Measurements from ENCODE around the gene LIMS4.
"Not testable (repeated sequence)": the region's sequence is repeated elsewhere in the genome, so short reads cannot be mapped to it uniquely, and the experiment has no call there.

The LIMS4 gene

GRCh38 chr2:110482697-110483096 is 10.1 kb upstream of the LIMS4 start:
- not testable (repeated sequence) for H3K36me3 ChIP-seq (ENCODE audit: control insufficient read depth, insufficient read depth, low read length); H3K4me1 ChIP-seq (ENCODE audit: control insufficient read depth, low read depth, low read length); H4K5ac ChIP-seq (ENCODE audit: low read length); H3K4me3 ChIP-seq (ENCODE audit: low read length); H3K56ac ChIP-seq (ENCODE audit: low read length); H3K79me1 ChIP-seq (ENCODE audit: low read length); H3K4ac ChIP-seq (ENCODE audit: low read depth, low read length); DNase-seq; H3K79me2 ChIP-seq (ENCODE audit: control insufficient read depth, insufficient read depth, low read length); H2BK120ac ChIP-seq (ENCODE audit: low read depth, low read length); H2AK5ac ChIP-seq (ENCODE audit: low read length); H3K9ac ChIP-seq (ENCODE audit: low read length); H3K18ac ChIP-seq (ENCODE audit: low read length); H2BK5ac ChIP-seq (ENCODE audit: low read length); H3K23ac ChIP-seq (ENCODE audit: low read length); H3K4me2 ChIP-seq (ENCODE audit: low read length); H2BK15ac ChIP-seq (replicated peaks; ENCODE audit: low read depth); H4K8ac ChIP-seq (ENCODE audit: low read depth, low read length); H3K27ac ChIP-seq (ENCODE audit: low read depth, low read length); H3K27me3 ChIP-seq (ENCODE audit: insufficient read depth, low read length, poor library complexity)
- no CpG with 5 or more reads among the region's 4 CpGs for WGBS (ENCODE audit: extremely low coverage, insufficient coverage, low lambda C conversion rate)

GRCh38 chr2:110481200-110481599 is 8.6 kb upstream of the LIMS4 start:
- H3K4me2 ChIP-seq (ENCODE audit: low read length); H2BK120ac ChIP-seq (ENCODE audit: low read depth, low read length); H3K36me3 ChIP-seq (ENCODE audit: control insufficient read depth, insufficient read depth, low read length); H3K27ac ChIP-seq (ENCODE audit: low read depth, low read length); H4K5ac ChIP-seq (ENCODE audit: low read length); H2BK15ac ChIP-seq (replicated peaks; ENCODE audit: low read depth); H3K79me2 ChIP-seq (ENCODE audit: control insufficient read depth, insufficient read depth, low read length); H3K4me3 ChIP-seq (ENCODE audit: low read length); H2AK5ac ChIP-seq (ENCODE audit: low read length); H2BK5ac ChIP-seq (ENCODE audit: low read length); H3K79me1 ChIP-seq (ENCODE audit: low read length); H3K4me1 ChIP-seq (ENCODE audit: control insufficient read depth, low read depth, low read length); H3K23ac ChIP-seq (ENCODE audit: low read length); H3K9ac ChIP-seq (ENCODE audit: low read length); H4K8ac ChIP-seq (ENCODE audit: low read depth, low read length); DNase-seq; H3K56ac ChIP-seq (ENCODE audit: low read length); H3K27me3 ChIP-seq (ENCODE audit: insufficient read depth, low read length, poor library complexity); H3K18ac ChIP-seq (ENCODE audit: low read length); H3K4ac ChIP-seq (ENCODE audit: low read depth, low read length): not testable (repeated sequence)
- no CpG with 5 or more reads among the region's 3 CpGs for WGBS (ENCODE audit: extremely low coverage, insufficient coverage, low lambda C conversion rate)

- H2BK120ac ChIP-seq (ENCODE audit: low read depth, low read length); H2BK5ac ChIP-seq (ENCODE audit: low read length); H3K56ac ChIP-seq (ENCODE audit: low read length); H3K4me2 ChIP-seq (ENCODE audit: low read length); H4K8ac ChIP-seq (ENCODE audit: low read depth, low read length); H3K4ac ChIP-seq (ENCODE audit: low read depth, low read length); H3K9ac ChIP-seq (ENCODE audit: low read length); H3K79me1 ChIP-seq (ENCODE audit: low read length); H3K4me1 ChIP-seq (ENCODE audit: control insufficient read depth, low read depth, low read length); H3K18ac ChIP-seq (ENCODE audit: low read length); H3K79me2 ChIP-seq (ENCODE audit: control insufficient read depth, insufficient read depth, low read length); H2AK5ac ChIP-seq (ENCODE audit: low read length); DNase-seq; H3K4me3 ChIP-seq (ENCODE audit: low read length); H2BK15ac ChIP-seq (replicated peaks; ENCODE audit: low read depth); H3K27me3 ChIP-seq (ENCODE audit: insufficient read depth, low read length, poor library complexity); H3K27ac ChIP-seq (ENCODE audit: low read depth, low read length); H3K23ac ChIP-seq (ENCODE audit: low read length); H3K36me3 ChIP-seq (ENCODE audit: control insufficient read depth, insufficient read depth, low read length); H4K5ac ChIP-seq (ENCODE audit: low read length): not testable (repeated sequence)
- no CpG with 5 or more reads among the region's 4 CpGs for WGBS (ENCODE audit: extremely low coverage, insufficient coverage, low lambda C conversion rate)
These were observed 7.5 kb upstream of the LIMS4 start for GRCh38 chr2:110480084-110480483.

GRCh38 chr2:110477370-110477769 is 4.8 kb upstream of the LIMS4 start:
- not testable (repeated sequence) for H3K23ac ChIP-seq (ENCODE audit: low read length); H4K8ac ChIP-seq (ENCODE audit: low read depth, low read length); H4K5ac ChIP-seq (ENCODE audit: low read length); H3K4ac ChIP-seq (ENCODE audit: low read depth, low read length); H3K56ac ChIP-seq (ENCODE audit: low read length); H3K4me3 ChIP-seq (ENCODE audit: low read length); H2BK120ac ChIP-seq (ENCODE audit: low read depth, low read length); H3K18ac ChIP-seq (ENCODE audit: low read length); H3K79me2 ChIP-seq (ENCODE audit: control insufficient read depth, insufficient read depth, low read length); H3K27me3 ChIP-seq (ENCODE audit: insufficient read depth, low read length, poor library complexity); H2AK5ac ChIP-seq (ENCODE audit: low read length); H3K79me1 ChIP-seq (ENCODE audit: low read length); H2BK5ac ChIP-seq (ENCODE audit: low read length); H3K9ac ChIP-seq (ENCODE audit: low read length); H3K4me2 ChIP-seq (ENCODE audit: low read length); H3K36me3 ChIP-seq (ENCODE audit: control insufficient read depth, insufficient read depth, low read length); H3K4me1 ChIP-seq (ENCODE audit: control insufficient read depth, low read depth, low read length); H3K27ac ChIP-seq (ENCODE audit: low read depth, low read length); H2BK15ac ChIP-seq (replicated peaks; ENCODE audit: low read depth); DNase-seq
- no CpG with 5 or more reads among the region's 7 CpGs for WGBS (ENCODE audit: extremely low coverage, insufficient coverage, low lambda C conversion rate)

- H3K27ac ChIP-seq (ENCODE audit: low read depth, low read length); H2AK5ac ChIP-seq (ENCODE audit: low read length); H4K8ac ChIP-seq (ENCODE audit: low read depth, low read length); H3K56ac ChIP-seq (ENCODE audit: low read length); H3K27me3 ChIP-seq (ENCODE audit: insufficient read depth, low read length, poor library complexity); H2BK120ac ChIP-seq (ENCODE audit: low read depth, low read length); H3K4ac ChIP-seq (ENCODE audit: low read depth, low read length); H3K9ac ChIP-seq (ENCODE audit: low read length); H3K36me3 ChIP-seq (ENCODE audit: control insufficient read depth, insufficient read depth, low read length); H3K79me1 ChIP-seq (ENCODE audit: low read length); H3K23ac ChIP-seq (ENCODE audit: low read length); H3K4me2 ChIP-seq (ENCODE audit: low read length); H2BK15ac ChIP-seq (replicated peaks; ENCODE audit: low read depth); H3K79me2 ChIP-seq (ENCODE audit: control insufficient read depth, insufficient read depth, low read length); H2BK5ac ChIP-seq (ENCODE audit: low read length); H3K18ac ChIP-seq (ENCODE audit: low read length); H3K4me3 ChIP-seq (ENCODE audit: low read length); DNase-seq; H3K4me1 ChIP-seq (ENCODE audit: control insufficient read depth, low read depth, low read length); H4K5ac ChIP-seq (ENCODE audit: low read length): not testable (repeated sequence)
- WGBS (ENCODE audit: extremely low coverage, insufficient coverage, low lambda C conversion rate), result no CpG with 5 or more reads among the region's 6 CpGs
These were observed 4.3 kb upstream of the LIMS4 start for GRCh38 chr2:110476952-110477351.

GRCh38 chr2:110475627-110476359 is 3.2 kb upstream of the LIMS4 start:
- H3K4me1 ChIP-seq (ENCODE audit: control insufficient read depth, low read depth, low read length); H2BK120ac ChIP-seq (ENCODE audit: low read depth, low read length); DNase-seq; H4K5ac ChIP-seq (ENCODE audit: low read length); H3K4me2 ChIP-seq (ENCODE audit: low read length); H3K56ac ChIP-seq (ENCODE audit: low read length); H3K23ac ChIP-seq (ENCODE audit: low read length); H3K27me3 ChIP-seq (ENCODE audit: insufficient read depth, low read length, poor library complexity); H2AK5ac ChIP-seq (ENCODE audit: low read length); H3K4me3 ChIP-seq (ENCODE audit: low read length); H3K36me3 ChIP-seq (ENCODE audit: control insufficient read depth, insufficient read depth, low read length); H3K79me2 ChIP-seq (ENCODE audit: control insufficient read depth, insufficient read depth, low read length); H3K9ac ChIP-seq (ENCODE audit: low read length); H4K8ac ChIP-seq (ENCODE audit: low read depth, low read length); H3K79me1 ChIP-seq (ENCODE audit: low read length); H3K18ac ChIP-seq (ENCODE audit: low read length); H2BK5ac ChIP-seq (ENCODE audit: low read length); H3K27ac ChIP-seq (ENCODE audit: low read depth, low read length); H2BK15ac ChIP-seq (replicated peaks; ENCODE audit: low read depth); H3K4ac ChIP-seq (ENCODE audit: low read depth, low read length): not testable (repeated sequence)
- no CpG with 5 or more reads among the region's 3 CpGs for WGBS (ENCODE audit: extremely low coverage, insufficient coverage, low lambda C conversion rate)

All from mesendoderm (in vitro differentiated cells).